Suppressor macrophage (primary cell): ENCODE measurements around the gene RAB22A.
A peak's percentile ranks its signal among the peaks of the same experiment; 100 is the strongest.
"Not testable (repeated sequence)": the region's sequence is repeated elsewhere in the genome, so short reads cannot be mapped to it uniquely, and the experiment has no call there.

ENCODE experiments used
- DNase-seq, 4 experiments: peaks; one replicate each; pipeline ENCODE4 v3.0.0-alpha.2; 2020 to 2022

The RAB22A gene

DNA sequence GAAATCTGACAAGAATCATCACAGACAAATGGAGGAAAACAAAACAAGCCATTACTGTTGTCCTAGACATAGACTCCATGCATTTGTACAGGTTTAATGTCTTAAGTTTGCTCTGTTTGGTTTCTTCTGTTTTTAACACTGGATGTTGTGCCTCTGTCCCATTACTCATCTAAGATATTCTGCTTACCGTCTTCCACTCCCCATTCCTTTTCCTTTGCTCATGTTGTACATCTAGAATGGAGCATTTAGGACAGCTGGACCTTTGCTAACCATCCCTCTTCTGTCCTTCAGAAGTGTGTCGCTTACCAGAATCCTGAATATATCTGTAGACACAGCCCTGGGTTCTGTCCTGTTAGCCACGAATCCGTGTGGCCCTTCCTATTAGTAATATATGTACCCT, 35.2 kb downstream of the RAB22A start:
- no peak for DNase-seq

- no peak for DNase-seq
These were observed 40.1 kb downstream of the RAB22A start for GRCh38 chr20:58349570-58349969.

- DNase-seq, result no peak
These were observed 43.0 kb downstream of the RAB22A start for GRCh38 chr20:58352468-58352867.

- no peak for DNase-seq
These were observed 49.9 kb downstream of the RAB22A start for GRCh38 chr20:58359441-58359840.

GRCh38 chr20:58360936-58361335, 51.4 kb downstream of the RAB22A start:
- peak in 1 of 4 experiments; percentile 45 for DNase-seq

- no peak for DNase-seq
These were observed 52.1 kb downstream of the RAB22A start for GRCh38 chr20:58361481-58362205.

GRCh38 chr20:58362206-58362516, 52.6 kb downstream of the RAB22A start:
- DNase-seq, result no peak

DNA sequence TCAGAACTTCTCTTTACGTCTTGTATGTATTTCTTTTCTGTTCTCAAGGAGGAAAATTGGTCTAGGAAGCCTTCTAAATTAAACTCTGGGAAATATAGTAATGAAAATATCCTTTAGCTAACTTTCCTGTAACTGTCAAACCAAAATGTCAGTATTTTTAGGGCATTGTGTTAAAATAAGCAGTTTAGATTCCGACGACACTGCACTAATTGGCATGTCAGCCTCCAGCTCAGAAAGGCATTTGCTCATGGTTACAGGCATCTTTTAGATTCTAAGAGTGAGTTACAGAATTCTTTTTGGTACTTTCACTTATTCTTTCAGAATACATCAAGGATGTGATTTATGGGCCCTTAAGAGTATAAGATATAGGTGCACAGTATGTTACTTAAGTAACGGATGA, 53.5 kb downstream of the RAB22A start:
- no peak for DNase-seq

- DNase-seq, result no peak
These were observed 57.4 kb downstream of the RAB22A start for GRCh38 chr20:58366866-58367265.

- DNase-seq, result no peak
These were observed 63.3 kb downstream of the RAB22A start for GRCh38 chr20:58372806-58373205.

DNA sequence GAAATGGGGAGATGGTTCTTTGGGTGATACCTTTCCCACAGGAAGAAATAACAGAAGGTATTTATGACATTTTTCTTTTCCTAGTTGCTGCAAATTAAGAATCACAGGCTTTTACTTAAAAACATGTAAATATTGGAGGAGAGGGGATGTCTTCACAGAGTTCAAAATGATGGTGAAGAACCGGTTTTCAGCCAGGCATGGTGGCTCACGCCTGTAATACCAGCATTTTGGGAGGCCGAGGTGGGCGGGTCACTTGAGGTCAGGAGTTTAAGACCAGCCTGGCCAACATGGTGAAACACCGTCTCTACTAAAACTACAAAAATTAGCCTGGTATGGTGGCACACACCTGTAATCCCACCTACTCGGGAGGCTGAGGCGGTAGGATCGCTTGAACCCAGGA, 63.8 kb downstream of the RAB22A start:
- DNase-seq, result not testable (repeated sequence)

- DNase-seq, result peak; percentile 41 to 77 (median 61)
These were observed 64.7 kb downstream of the RAB22A start for GRCh38 chr20:58374027-58374850.

DNA sequence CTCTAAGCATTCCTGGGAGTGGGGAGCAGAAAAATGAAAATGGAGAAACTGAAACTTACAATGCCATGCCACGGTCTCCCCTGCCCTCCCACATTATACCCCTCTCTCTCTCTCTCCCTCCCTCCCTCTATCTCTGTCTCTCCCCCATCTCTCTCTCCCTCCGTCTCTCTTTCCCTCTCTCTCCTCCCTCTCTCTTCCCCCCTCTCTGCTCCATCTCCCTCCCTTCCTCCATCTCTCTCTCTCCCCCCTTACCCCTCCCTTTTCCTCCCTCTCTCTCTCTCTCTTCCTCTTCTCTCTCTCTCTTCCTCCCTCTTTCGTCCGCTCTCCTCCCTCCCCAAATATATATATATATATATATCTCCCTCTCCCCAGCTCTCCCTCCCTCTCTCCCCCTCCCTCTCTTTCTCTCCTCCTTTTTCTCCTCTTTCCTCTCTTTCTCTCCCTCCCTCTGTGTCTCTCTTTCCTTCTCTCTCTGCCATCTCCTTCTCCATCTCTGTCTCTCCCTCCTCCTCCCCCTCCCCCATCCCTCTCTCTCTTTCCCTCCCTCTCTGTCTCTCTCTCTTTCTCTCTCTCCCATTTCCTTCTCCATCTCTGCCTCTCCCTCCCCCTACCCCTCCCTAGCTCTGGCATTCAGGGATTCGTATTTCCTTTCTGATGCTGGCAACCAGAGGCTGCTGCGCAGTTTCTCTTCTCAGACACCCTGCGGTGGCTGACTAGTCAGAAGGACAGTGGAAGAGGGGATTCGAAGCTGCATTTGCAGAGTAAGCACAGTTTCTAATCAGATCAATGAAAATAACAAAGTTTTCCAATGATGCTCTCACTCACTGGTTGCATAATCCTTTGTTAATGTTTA, 65.6 kb downstream of the RAB22A start:
- DNase-seq, result no peak

DNA sequence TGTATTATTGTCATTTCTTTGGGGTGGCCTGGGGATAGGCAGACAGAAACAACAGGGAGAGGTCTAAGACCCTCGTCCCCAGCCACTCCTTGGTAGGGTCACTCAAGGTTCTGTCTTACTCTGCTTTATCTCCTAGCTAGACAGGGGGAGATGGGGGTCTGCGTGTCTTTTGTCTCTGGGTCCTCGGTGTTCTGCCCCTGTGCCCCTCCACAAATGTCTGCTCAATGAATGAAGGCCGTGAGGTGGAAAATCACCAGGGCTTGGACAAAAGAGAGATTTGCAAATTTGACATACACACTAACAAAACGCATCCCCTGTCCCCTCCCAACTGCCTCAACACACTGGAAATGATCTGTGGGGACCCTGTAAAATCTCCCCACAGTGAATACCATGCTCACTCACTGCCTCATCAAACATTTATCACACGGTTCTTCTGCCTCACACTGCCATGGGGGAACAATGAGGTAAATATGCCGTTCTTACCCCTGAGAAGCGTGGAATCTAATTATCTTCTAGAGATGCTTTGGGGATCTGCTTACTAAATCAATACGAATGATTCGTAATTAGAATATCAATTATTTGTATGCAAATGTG, 66.3 kb downstream of the RAB22A start:
- DNase-seq, result no peak

GRCh38 chr20:58377017-58377416, 67.5 kb downstream of the RAB22A start:
- no peak for DNase-seq

GRCh38 chr20:58377766-58378401, 68.4 kb downstream of the RAB22A start:
- peak in 2 of 4 experiments; percentile 8 to 26 for DNase-seq

DNA sequence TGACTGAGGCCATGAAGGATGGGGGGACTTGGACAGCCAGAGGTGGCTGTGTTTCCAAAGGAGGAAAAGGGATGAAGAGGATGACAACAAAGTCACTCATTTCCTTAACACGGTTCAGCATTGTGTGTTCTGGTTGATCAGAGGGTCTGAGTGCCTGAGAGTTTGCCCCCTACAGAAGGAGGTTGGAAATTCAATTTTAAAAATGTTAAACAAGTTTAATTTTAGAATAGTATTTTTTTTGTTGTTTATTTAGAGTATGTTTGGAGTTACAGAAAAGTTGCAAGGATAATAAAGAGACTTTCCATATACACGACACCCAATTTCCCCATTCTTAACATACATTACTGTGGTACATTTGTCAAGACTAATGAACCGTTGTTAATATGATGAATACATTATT, 69.2 kb downstream of the RAB22A start:
- DNase-seq, result no peak

GRCh38 chr20:58381627-58382026, 72.1 kb downstream of the RAB22A start:
- DNase-seq, result no peak

- DNase-seq, result no peak
These were observed 72.6 kb downstream of the RAB22A start for GRCh38 chr20:58382096-58382495.

- no peak for DNase-seq
These were observed 75.3 kb downstream of the RAB22A start for GRCh38 chr20:58384821-58385220.

DNA sequence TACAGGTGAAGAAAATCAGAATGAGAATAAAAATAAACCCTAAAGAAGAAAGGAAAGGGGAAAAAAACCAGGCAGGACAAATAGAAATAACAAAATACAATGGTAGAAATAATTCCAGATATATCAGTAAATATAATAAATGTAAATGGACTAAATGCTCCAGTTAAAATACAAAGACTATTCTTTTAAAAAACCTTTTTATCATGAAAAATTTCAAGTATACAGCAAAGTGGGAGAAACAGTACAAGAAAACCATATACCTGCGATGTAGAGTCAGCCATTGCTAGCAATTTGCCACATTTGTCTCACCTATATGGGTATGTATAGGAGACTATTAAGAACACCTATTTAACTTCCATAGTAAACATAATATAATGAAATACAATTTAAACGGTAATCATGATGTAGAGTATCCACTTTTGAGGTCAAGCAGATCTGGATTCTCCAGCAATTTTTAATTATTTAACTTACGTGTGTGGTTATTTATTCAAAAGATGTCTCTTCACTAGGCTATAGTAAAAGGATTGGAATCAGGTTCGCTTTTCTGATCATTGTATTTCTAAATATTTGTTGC, 78.6 kb downstream of the RAB22A start:
- no peak for DNase-seq

GRCh38 chr20:58388882-58389323, 79.4 kb downstream of the RAB22A start, which contains the start of gene VAPB:
Gene VAPB, plus strand, starts transcription at chr20:58389229. Its CDS starts 231 bp downstream, at chr20:58389460.
- peak; percentile 99 to 100 (median 100) for DNase-seq
